RWPE2 (cell line): ENCODE data around the gene HDGFL2.
A peak's percentile ranks its signal among the peaks of the same experiment; 100 is the strongest.

Experiments
- ATAC-seq: fragments of 200-7000 bp; cut with Tn5 transposase; 3 replicates; pipeline ENCODE4 v1.9.1; 2021; ENCODE audit warnings: low read depth
- DNase-seq: peaks from one replicate; pipeline ENCODE4 v3.0.0-alpha.2; 2020; ENCODE audit warnings: low spot score
- H3K27ac ChIP-seq: fragments of 450-650 bp; 2 replicates; pipeline ENCODE4 v1.5.1; 2017; ENCODE audit warnings: mild to moderate bottlenecking; ENCODE audit not compliant: poor library complexity, severe bottlenecking
- H3K27me3 ChIP-seq: fragments of 250-450 bp; sonication (Bioruptor Pico); 2 replicates; pipeline ENCODE4 v1.5.1; 2021; ENCODE audit warnings: mild to moderate bottlenecking, moderate library complexity; ENCODE audit not compliant: insufficient read depth, poor library complexity, severe bottlenecking
- H3K36me3 ChIP-seq: fragments of 250-450 bp; sonication (Bioruptor Pico); 2 replicates; pipeline ENCODE4 v1.5.1; 2020; ENCODE audit warnings: low read depth, mild to moderate bottlenecking, moderate library complexity
- H3K4me1 ChIP-seq: fragments of 250-450 bp; sonication (Bioruptor Pico); 2 replicates; pipeline ENCODE4 v1.5.1; 2021; ENCODE audit warnings: mild to moderate bottlenecking, moderate library complexity; ENCODE audit not compliant: insufficient read depth, poor library complexity, severe bottlenecking
- H3K4me3 ChIP-seq: fragments of 250-450 bp; sonication (Bioruptor Pico); 2 replicates; pipeline ENCODE4 v1.5.1; 2021; ENCODE audit warnings: mild to moderate bottlenecking, moderate library complexity; ENCODE audit not compliant: severe bottlenecking
- H3K9me3 ChIP-seq: fragments of 250-450 bp; sonication (Bioruptor Pico); 2 replicates; pipeline ENCODE4 v1.5.1; 2021; ENCODE audit warnings: mild to moderate bottlenecking, moderate library complexity; ENCODE audit not compliant: severe bottlenecking
- TF ChIP-seq, protein P1 (sequence below): fragments of 450-650 bp; IDR thresholded peaks from one replicate; pipeline ENCODE4 v1.5.1; 2017; ENCODE audit warnings: mild to moderate bottlenecking, moderate library complexity; ENCODE audit not compliant: poor library complexity, severe bottlenecking

The HDGFL2 gene

DNA sequence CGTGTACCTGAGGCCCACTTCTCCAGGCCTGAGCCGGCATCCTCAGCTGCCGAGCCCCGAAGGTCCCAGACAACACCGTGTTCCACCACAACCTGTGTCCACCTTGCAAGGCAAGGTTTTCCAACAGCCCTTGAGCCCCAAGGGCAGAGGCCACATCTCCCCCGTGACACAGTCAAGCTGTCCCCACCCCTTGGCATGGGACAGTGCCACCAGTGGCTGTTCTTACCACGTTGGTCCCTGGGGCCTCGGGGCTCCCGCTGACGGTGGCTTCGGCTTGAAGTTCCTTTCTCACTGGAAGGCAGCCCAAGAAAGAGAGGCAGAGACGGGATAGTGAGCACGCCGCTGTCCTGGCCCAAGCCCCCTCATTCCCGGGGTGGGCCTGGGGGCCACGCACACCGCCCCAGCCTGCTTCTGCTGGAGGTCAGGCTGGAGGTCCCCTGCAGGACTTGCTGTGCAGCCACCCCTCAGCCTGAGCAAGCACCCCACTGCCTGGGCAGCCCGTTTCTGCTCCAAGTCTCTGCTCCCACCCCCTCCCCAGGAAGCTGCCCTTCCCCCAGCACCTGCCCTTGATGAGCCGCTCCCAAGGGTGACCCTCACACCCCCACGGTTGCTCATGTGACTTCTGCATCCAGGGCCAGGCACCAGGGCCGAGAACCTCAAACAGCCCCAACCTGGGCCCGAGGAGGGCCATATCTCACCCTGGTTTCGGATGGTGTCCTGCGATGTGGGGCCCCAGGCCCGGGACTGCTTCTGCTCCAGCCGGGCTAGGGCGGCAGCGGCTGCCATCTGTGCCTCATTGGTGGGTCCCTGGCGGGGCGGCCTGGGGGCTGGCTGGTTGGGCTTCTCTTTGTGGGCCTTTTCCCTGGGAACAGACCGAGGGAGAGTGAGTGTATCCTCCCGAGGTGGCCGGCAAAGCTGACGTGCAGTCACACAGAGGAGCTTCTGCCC, 18.6 kb upstream of the HDGFL2 start:
- Histone ChIP-seq H3K27me3 (no peaks in the 10 kb centered on the region), H3K4me1 (peaks cover 12% of the 10 kb centered on the region), H3K9me3 (no peaks in the 10 kb centered on the region), H3K4me3 (no peak overlapping the region), H3K27ac (no peak overlapping the region), H3K36me3 (peaks cover 50% of the 10 kb centered on the region)
- TF ChIP-seq, protein P1, sequence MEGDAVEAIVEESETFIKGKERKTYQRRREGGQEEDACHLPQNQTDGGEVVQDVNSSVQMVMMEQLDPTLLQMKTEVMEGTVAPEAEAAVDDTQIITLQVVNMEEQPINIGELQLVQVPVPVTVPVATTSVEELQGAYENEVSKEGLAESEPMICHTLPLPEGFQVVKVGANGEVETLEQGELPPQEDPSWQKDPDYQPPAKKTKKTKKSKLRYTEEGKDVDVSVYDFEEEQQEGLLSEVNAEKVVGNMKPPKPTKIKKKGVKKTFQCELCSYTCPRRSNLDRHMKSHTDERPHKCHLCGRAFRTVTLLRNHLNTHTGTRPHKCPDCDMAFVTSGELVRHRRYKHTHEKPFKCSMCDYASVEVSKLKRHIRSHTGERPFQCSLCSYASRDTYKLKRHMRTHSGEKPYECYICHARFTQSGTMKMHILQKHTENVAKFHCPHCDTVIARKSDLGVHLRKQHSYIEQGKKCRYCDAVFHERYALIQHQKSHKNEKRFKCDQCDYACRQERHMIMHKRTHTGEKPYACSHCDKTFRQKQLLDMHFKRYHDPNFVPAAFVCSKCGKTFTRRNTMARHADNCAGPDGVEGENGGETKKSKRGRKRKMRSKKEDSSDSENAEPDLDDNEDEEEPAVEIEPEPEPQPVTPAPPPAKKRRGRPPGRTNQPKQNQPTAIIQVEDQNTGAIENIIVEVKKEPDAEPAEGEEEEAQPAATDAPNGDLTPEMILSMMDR, result no peak
- no peak for DNase-seq
- ATAC-seq, result no peak

DNA sequence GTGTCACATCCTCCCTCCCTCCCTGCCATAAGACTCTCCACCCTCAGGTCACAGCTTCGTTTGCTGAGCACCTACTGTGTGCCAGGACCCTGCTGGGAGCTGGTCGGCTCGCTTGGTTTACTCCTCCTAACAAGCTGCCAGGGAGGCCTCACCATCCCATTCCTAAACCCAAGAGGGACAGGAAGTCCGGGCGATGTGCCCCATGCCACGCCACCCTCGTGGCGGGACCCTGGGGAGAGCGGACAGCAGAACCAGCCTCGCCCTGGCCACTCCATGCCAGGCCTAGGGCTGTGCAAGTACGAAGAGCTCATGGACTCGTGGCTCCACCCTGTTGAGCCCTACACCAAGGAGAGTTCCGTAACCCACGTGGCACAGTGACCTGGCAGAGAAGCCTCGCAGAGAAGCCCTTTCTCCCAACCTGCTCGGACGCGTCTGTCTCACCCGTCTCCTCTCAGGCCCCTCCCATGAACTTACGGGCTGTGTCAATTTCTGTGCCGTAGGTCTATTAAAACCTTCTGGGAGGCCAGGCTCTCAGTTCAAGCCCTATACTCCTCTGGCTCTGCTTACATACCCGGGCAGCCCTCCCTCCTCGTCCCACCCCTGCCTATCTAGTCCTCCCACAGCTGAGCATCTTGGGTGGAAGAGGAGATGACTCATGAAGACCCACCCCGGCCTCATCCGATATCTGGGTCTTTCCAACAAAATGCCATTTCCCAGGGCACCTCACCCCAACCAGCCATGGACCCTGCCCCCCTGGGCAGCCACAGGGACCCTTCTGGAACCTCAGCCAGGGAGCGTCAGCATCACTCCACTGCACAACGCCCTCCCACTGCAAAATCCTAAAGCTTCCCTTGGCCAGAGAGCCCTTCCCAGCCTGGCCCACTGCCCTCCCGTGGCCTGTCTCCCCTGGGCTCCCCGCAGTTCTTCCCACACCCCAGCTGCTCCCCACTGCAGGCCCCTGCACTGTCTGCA, 17.1 kb upstream of the HDGFL2 start:
- Histone ChIP-seq H3K27ac (peak overlapping the region; percentile 79), H3K36me3 (peaks cover 35% of the 10 kb centered on the region), H3K4me3 (peak overlapping the region; percentile 58), H3K27me3 (no peaks in the 10 kb centered on the region), H3K9me3 (no peaks in the 10 kb centered on the region), H3K4me1 (peaks cover 12% of the 10 kb centered on the region)
- DNase-seq (no peak), ATAC-seq (peak; percentile 54)
- TF ChIP-seq, protein P1, result no peak

DNA sequence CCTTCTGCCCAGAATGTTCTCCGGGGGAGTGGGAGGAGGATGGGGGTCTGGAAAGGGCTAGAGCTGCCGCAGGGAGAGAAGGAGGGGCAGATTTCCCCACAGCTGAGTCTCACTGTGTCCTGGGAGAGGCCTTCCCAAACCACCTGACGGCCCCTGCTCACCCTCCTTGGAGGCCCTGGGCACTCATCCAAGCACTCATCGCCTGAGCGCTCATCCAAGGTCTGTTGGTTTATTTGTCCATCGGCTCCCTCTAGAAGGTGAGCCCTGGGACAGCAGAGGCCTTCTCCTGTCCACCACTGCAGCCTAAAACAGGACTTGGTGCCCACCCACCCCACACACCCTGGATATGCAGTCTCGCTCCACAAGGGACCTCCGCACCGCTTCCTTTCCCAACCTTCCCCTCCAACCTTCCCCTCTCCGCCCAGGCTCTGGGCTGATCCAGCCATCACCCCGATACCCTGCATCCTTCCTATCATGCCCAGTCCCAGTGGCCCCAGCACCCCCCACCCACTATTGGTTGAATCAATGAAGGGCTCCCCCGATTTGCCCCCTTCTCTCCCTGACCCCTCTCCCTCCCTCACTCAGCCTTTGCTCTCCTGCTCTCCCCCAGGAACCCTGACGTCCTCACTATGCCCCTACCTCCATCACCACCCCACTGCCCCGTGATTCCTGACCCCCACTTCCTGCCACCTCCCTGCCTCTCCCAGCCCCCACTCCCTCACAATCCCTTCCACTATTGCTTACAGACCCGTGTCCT, 16.2 kb upstream of the HDGFL2 start:
- Histone ChIP-seq H3K9me3 (no peaks in the 10 kb centered on the region), H3K4me1 (peaks cover 12% of the 10 kb centered on the region), H3K27me3 (no peaks in the 10 kb centered on the region), H3K27ac (peak overlapping the region; percentile 79), H3K4me3 (peak overlapping the region; percentile 58), H3K36me3 (peaks cover 32% of the 10 kb centered on the region)
- ATAC-seq (peak; percentile 37), DNase-seq (no peak)
- TF ChIP-seq, protein P1, result no peak

DNA sequence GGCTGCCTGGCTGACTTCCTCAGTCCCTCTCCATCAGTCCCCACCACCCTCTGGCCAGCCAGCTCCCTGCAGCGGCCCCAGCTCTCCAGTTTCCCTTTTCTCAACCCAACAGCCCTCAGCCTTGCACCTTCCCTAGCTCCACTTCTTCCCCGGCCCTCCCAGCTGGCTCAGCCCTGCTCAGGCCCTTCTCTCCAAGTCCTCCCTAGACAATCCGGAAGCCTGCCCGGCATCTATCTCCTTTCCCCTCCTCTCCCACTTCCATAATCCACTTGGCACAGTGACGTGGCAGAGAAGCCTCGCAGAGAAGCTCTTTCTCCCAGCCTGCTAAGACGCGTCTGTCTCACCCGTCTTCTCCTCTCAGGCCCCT, 15.6 kb upstream of the HDGFL2 start:
- TF ChIP-seq, protein P1, result no peak
- Histone ChIP-seq H3K36me3 (peaks cover 32% of the 10 kb centered on the region), H3K27ac (peak overlapping the region; percentile 79), H3K4me1 (peaks cover 12% of the 10 kb centered on the region), H3K27me3 (no peaks in the 10 kb centered on the region), H3K9me3 (no peaks in the 10 kb centered on the region), H3K4me3 (peak overlapping the region; percentile 58)
- DNase-seq, result no peak
- ATAC-seq, result peak; percentile 33; the same call in 2 of the 3 replicates
